H1 (cell line): Measurements from ENCODE around the gene TTC6. TPM values are rescaled to one million over a fixed set of nuclear protein-coding genes. Genes with fewer than 3 reads are reported as not detected.

Experiments used
- CTCF ChIP-seq, 3 experiments: IDR thresholded peaks; 1 replicate in 2 of 3; 2 replicates in 1 of 3; pipeline versions ENCODE4 v1.5.1 to v1.6.1; 2011; ENCODE audit warnings: low read length in 3 of 3, mild to moderate bottlenecking in 3 of 3, inconsistent platforms in 2 of 3, low read depth in 1 of 3, moderate library complexity in 1 of 3; ENCODE audit not compliant: insufficient read depth in 1 of 3; ENCODE audit errors: control extremely low read depth in 1 of 3
- HDAC2 ChIP-seq, 2 experiments: fragments of 300-600 bp in 1 of 2; sonication (generic) in 1 of 2; IDR thresholded peaks; 2 replicates each; pipeline ENCODE4 v1.6.1; 2011 to 2012; ENCODE audit warnings: low read depth in 2 of 2, low read length in 2 of 2, mild to moderate bottlenecking in 2 of 2, moderate library complexity in 2 of 2, borderline replicate concordance in 1 of 2, inconsistent platforms in 1 of 2
- NRF1 ChIP-seq: IDR thresholded peaks from 2 replicates; pipeline ENCODE4 v1.6.1; 2011; ENCODE audit warnings: mild to moderate bottlenecking, low read depth, low read length, improper control_type of control experiment
- RFX5 ChIP-seq: IDR thresholded peaks from 2 replicates; pipeline ENCODE4 v1.6.1; 2011; ENCODE audit warnings: low read depth, low read length, improper control_type of control experiment, borderline replicate concordance
- polyA plus RNA-seq, 7 experiments: library from polyadenylated mRNA; depleted of rRNA in 3 of 7; stranded (reverse) in 5 of 7; unstranded in 2 of 7; fragments of >200 nt in 5 of 7; fragments of 200-250 nt in 2 of 7; gene quantifications; 1 replicate in 5 of 7; 2 replicates in 1 of 7; 4 replicates in 1 of 7; pipeline versions ENCODE4 v1.2.1 to v1.2.3, GENCODE V29; 2011 to 2013; ENCODE audit warnings: missing spikeins in 2 of 7, mixed read lengths in 2 of 7
- total RNA-seq: library from RNA; stranded (reverse); fragmentation: NEBNext Ultra II Directional; extraction: Animal tissue kit (Norgen Biotek cat#: 25700); gene quantifications from 2 replicates; pipeline ENCODE4 v1.2.1, GENCODE V29; 2021
- TF ChIP-seq, protein P1 (sequence below): IDR thresholded peaks from 2 replicates; pipeline ENCODE4 v1.6.1; 2011; ENCODE audit warnings: low read length, improper control_type of control experiment

Gene TTC6
- total and polyA plus RNA-seq, 2 of the 8 experiments (the other 6 are each of a cell fraction or from before 2014, with no cell fraction given): 0.02 TPM; not detected in 1

DNA sequence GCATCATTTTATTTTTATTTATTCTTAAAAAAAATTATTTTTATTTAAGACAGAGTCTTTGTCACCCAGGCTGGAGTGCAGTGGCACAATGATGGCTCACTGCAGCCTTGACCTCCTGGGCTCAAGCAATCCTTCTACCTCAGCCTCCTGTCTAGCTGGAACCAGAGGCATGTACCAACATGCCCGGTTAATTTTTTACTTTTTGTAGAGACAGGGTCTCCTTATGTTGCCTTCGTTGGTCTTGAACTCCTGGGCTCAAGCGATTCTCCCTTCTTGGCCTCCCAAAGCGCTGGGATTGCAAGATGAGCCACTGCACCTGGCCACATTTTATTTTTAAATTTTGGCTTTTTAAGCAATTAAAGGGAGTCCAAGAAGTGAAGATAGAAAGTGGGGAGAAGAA is 21.4 kb downstream of the TTC6 start (continued):
- TF ChIP-seq, protein P1, sequence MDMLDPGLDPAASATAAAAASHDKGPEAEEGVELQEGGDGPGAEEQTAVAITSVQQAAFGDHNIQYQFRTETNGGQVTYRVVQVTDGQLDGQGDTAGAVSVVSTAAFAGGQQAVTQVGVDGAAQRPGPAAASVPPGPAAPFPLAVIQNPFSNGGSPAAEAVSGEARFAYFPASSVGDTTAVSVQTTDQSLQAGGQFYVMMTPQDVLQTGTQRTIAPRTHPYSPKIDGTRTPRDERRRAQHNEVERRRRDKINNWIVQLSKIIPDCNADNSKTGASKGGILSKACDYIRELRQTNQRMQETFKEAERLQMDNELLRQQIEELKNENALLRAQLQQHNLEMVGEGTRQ: no peak
- TF ChIP-seq RFX5 (no peak), NRF1 (no peak), HDAC2 (IDR thresholded peaks at IDR 0.05; ENCODE audit: borderline replicate concordance in 1 of 2, low read depth in 2 of 2, low read length in 2 of 2) (no peak), CTCF (IDR thresholded peaks at IDR 0.05; ENCODE audit: control extremely low read depth in 1 of 3, insufficient read depth in 1 of 3, low read depth in 1 of 3, low read length in 3 of 3) (no peak)
